ENCODE measurements around the gene RCAN1. TPM values are rescaled to one million over a fixed set of nuclear protein-coding genes. Genes with fewer than 3 reads are reported as not detected.

Gene RCAN1
- total and polyA plus RNA-seq, 2 of the 4 experiments (the other 2 are of a cell fraction) = 53.5 to 175 TPM

DNA sequence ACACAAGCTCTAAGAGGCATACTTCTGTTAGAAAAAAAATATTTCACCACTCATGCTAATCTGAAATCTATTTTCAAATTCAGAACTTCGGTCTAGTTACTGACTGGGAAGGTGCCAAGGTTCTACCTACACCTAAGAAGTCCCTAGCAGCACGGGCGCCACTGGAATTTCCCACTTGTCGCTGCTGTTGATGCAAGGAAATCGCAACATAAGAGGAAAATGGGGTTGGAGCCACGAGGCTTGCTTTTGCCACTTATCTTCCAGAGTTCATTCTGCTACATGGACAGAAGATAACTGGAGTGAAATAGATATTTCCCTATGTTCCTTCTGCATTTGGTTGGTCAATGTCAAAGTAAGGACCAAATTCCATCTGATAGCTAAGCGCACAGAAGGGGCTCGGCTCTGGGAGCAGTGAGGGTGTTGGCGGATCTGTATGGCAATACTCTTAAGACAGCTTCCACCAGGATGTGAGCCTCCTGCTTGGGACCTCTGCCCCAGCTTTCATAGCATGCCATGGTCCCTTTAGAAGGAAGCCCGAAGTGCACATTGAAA lies 47.2 kb downstream of the RCAN1 start:
- ChIA-PET POLR2A (ENCODE audit: unreplicated experiment) (no interaction called here), CTCF (interaction anchor here (1.3 kb wide), 1 partner anchor 15 kb away, joined by 5 read pairs; no protein-coding TSS in a partner anchor)
- H3K4ac ChIP-seq (ENCODE audit: low read depth, low read length) = no peak overlapping the region
- no peak overlapping the region for H2BK5ac ChIP-seq (ENCODE audit: low read depth, low read length, poor library complexity, severe bottlenecking)
- no peak overlapping the region for H3K18ac ChIP-seq (ENCODE audit: low read depth, low read length)
- H2AK5ac ChIP-seq (ENCODE audit: low read depth, low read length) = no peak overlapping the region
- peaks cover 2% of the 10 kb centered on the region; the same call in 1 of the 2 replicates for H3K4me1 ChIP-seq (ENCODE audit: control insufficient read depth, insufficient read depth, low read length)
- H3K27me3 ChIP-seq (ENCODE audit: control insufficient read depth, insufficient read depth, low read length) = no peaks in the 10 kb centered on the region
- intact Hi-C loops (cut with micrococcal nuclease) (no loop called here), dilution Hi-C loops (cut with HindIII; ENCODE audit: low sequenced_read_pairs, unreplicated experiment) (no loop called here), in situ Hi-C loops (cut with MboI; ENCODE audit: low sequenced_read_pairs) (no loop called here)
- no peak overlapping the region for H4K8ac ChIP-seq (ENCODE audit: low read depth in 2 of 2, low read length in 2 of 2)
- no peak overlapping the region for H3K27ac ChIP-seq (ENCODE audit: insufficient read depth, low read length)
- H4K91ac ChIP-seq (ENCODE audit: insufficient read depth, low read depth, low read length) = no peak overlapping the region
- no peak overlapping the region for H3K56ac ChIP-seq (ENCODE audit: extremely low read depth, insufficient read depth, low read length)
- no peak overlapping the region for H4K5ac ChIP-seq (ENCODE audit: low read depth, low read length)
- H2BK120ac ChIP-seq (ENCODE audit: low read depth, low read length) = no peak overlapping the region
- peaks cover 3 to 5% of the 10 kb centered on the region in 2 experiments; a peak in 2 of 4 replicates for H3K79me1 ChIP-seq (ENCODE audit: low read depth in 1 of 2, low read length in 2 of 2)
- H2AK9ac ChIP-seq (replicated peaks; ENCODE audit: low read depth, low read length, poor library complexity) = no peak overlapping the region
- H3K36me3 ChIP-seq (ENCODE audit: control insufficient read depth, insufficient read depth, low read length) = no peaks in the 10 kb centered on the region
- H3K4me2 ChIP-seq (ENCODE audit: low read depth, low read length) = no peak overlapping the region
- WGBS, 2 experiments (ENCODE audit: extremely low coverage in 2 of 2, insufficient read length in 1 of 2) = no CpG with 5 or more reads among the region's 10 CpGs
- no peak overlapping the region for H2BK20ac ChIP-seq (ENCODE audit: low read depth, low read length)
- no peaks in the 10 kb centered on the region for H4K20me1 ChIP-seq (ENCODE audit: insufficient read depth, low read length)
- peaks cover 2% of the 10 kb centered on the region; the same call in 1 of the 2 replicates for H3K9me1 ChIP-seq (ENCODE audit: insufficient read depth, low read length)
- H3K14ac ChIP-seq (replicated peaks; ENCODE audit: low read depth, low read length) = no peak overlapping the region
- no peak overlapping the region for H2BK15ac ChIP-seq (ENCODE audit: low read depth, low read length)
- no peaks in the 10 kb centered on the region for H3K9me3 ChIP-seq (ENCODE audit: control insufficient read depth, insufficient read depth, low read length)
- H3K9ac ChIP-seq (ENCODE audit: low read depth, low read length) = no peak overlapping the region
- BruUV-seq (replicated peaks) = no TSS peak
- no peak overlapping the region for H2AFZ ChIP-seq (replicated peaks; ENCODE audit: low read length, poor library complexity)
- H3K4me3 ChIP-seq (ENCODE audit: insufficient read depth, low read depth, low read length) = no peak overlapping the region
- ATAC-seq (ENCODE audit: low read depth) = no peak
- TF ChIP-seq MXI1 (IDR thresholded peaks at IDR 0.05; ENCODE audit: borderline replicate concordance, low read depth, low read length) = no peak
- no peak for TF ChIP-seq MAFK (IDR thresholded peaks at IDR 0.05; ENCODE audit: low read depth, low read length)
- TF ChIP-seq USF2 (IDR thresholded peaks at IDR 0.05; ENCODE audit: low read depth, low read length) = no peak
- TF ChIP-seq CEBPB (IDR thresholded peaks at IDR 0.05; ENCODE audit: low read depth, low read length) = no peak
- no peak for TF ChIP-seq POLR2A (IDR thresholded peaks at IDR 0.05; ENCODE audit: low read depth, low read length)
- TF ChIP-seq, protein P1, sequence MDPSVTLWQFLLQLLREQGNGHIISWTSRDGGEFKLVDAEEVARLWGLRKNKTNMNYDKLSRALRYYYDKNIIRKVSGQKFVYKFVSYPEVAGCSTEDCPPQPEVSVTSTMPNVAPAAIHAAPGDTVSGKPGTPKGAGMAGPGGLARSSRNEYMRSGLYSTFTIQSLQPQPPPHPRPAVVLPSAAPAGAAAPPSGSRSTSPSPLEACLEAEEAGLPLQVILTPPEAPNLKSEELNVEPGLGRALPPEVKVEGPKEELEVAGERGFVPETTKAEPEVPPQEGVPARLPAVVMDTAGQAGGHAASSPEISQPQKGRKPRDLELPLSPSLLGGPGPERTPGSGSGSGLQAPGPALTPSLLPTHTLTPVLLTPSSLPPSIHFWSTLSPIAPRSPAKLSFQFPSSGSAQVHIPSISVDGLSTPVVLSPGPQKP (IDR thresholded peaks at IDR 0.05; ENCODE audit: borderline replicate concordance, low read depth, low read length) = no peak
- no peak for TF ChIP-seq RAD21 (IDR thresholded peaks at IDR 0.05; ENCODE audit: low read length)
- TF ChIP-seq RFX5 (IDR thresholded peaks at IDR 0.05; ENCODE audit: low read depth, low read length) = no peak
- TF ChIP-seq RCOR1 (IDR thresholded peaks at IDR 0.05; ENCODE audit: insufficient replicate concordance, low read length) = no peak
- TF ChIP-seq BHLHE40 (IDR thresholded peaks at IDR 0.05; ENCODE audit: low read depth, low read length) = no peak
- no peak for TF ChIP-seq SMC3 (IDR thresholded peaks at IDR 0.05; ENCODE audit: low read depth, low read length)
- H3K23ac ChIP-seq (ENCODE audit: low read depth, low read length) = no peak overlapping the region
- no peak for DNase-seq

All from IMR-90 (cell line).